ENCODE results near the gene PXN. TPM values are rescaled to one million over a fixed set of nuclear protein-coding genes. Genes with fewer than 3 reads are reported as not detected.
A peak's percentile ranks its signal among the peaks of the same experiment; 100 is the strongest.

PXN gene
- total RNA-seq, 1 donor = 41.6 TPM

- TF ChIP-seq, protein P1, sequence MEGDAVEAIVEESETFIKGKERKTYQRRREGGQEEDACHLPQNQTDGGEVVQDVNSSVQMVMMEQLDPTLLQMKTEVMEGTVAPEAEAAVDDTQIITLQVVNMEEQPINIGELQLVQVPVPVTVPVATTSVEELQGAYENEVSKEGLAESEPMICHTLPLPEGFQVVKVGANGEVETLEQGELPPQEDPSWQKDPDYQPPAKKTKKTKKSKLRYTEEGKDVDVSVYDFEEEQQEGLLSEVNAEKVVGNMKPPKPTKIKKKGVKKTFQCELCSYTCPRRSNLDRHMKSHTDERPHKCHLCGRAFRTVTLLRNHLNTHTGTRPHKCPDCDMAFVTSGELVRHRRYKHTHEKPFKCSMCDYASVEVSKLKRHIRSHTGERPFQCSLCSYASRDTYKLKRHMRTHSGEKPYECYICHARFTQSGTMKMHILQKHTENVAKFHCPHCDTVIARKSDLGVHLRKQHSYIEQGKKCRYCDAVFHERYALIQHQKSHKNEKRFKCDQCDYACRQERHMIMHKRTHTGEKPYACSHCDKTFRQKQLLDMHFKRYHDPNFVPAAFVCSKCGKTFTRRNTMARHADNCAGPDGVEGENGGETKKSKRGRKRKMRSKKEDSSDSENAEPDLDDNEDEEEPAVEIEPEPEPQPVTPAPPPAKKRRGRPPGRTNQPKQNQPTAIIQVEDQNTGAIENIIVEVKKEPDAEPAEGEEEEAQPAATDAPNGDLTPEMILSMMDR (IDR thresholded peaks at IDR 0.05; ENCODE audit: extremely low read depth, low read depth, low read length) = no peak
- no peak for DNase-seq (ENCODE audit: insufficient read length, low spot score, missing footprints)
- Histone ChIP-seq H3K4me1 (ENCODE audit: insufficient read depth, low read length) (peaks cover 50% of the 10 kb centered on the region), H3K4me2 (ENCODE audit: insufficient read depth, low read length) (peak overlapping the region; percentile 94), H3K27ac (ENCODE audit: low read depth, low read length) (peak overlapping the region; percentile 47), H3K27me3 (ENCODE audit: insufficient read depth, low read length) (no peaks in the 10 kb centered on the region), H4K20me1 (ENCODE audit: insufficient read depth, low read length) (peaks cover 48% of the 10 kb centered on the region), H3K79me2 (ENCODE audit: insufficient read depth, low read length) (peaks cover 82% of the 10 kb centered on the region), H2AFZ (ENCODE audit: low read length) (no peak overlapping the region), H3K4me3 (ENCODE audit: insufficient read depth, low read length) (peak overlapping the region; percentile 83), H3K9me3 (ENCODE audit: low read depth, low read length) (no peaks in the 10 kb centered on the region), H3K36me3 (ENCODE audit: insufficient read depth, low read length) (no peaks in the 10 kb centered on the region)
Measured at GRCh38 chr12:120261951-120262851, 3.3 kb downstream of the PXN start.

DNA sequence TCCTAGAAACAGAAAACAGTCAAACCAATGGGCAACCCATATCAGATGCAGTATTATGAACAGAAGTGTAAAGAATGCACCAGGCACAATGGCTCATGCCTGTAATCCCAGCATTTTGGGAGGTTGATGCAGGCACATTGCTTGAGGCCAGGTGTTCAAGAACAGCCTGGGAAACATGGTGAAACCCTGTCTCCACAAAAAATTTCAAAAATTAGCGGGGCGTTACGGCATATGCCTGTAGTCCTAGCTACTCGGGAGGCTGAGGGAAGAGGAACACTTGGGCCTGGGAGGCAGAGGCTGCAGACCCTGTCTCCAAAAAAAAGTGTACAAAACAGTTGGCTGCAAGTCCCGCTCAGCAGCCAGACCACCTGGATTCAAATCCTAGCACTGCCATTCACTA, 4.9 kb downstream of the PXN start:
- Histone ChIP-seq H3K36me3 (ENCODE audit: insufficient read depth, low read length) (no peaks in the 10 kb centered on the region), H3K27me3 (ENCODE audit: insufficient read depth, low read length) (no peaks in the 10 kb centered on the region), H3K4me1 (ENCODE audit: insufficient read depth, low read length) (peaks cover 62% of the 10 kb centered on the region), H4K20me1 (ENCODE audit: insufficient read depth, low read length) (peaks cover 58% of the 10 kb centered on the region), H3K4me3 (ENCODE audit: insufficient read depth, low read length) (no peak overlapping the region), H3K9me3 (ENCODE audit: low read depth, low read length) (no peaks in the 10 kb centered on the region), H3K27ac (ENCODE audit: low read depth, low read length) (no peak overlapping the region), H3K79me2 (ENCODE audit: insufficient read depth, low read length) (peaks cover 95% of the 10 kb centered on the region), H2AFZ (ENCODE audit: low read length) (no peak overlapping the region), H3K4me2 (ENCODE audit: insufficient read depth, low read length) (no peak overlapping the region)
- DNase-seq (ENCODE audit: insufficient read length, low spot score, missing footprints) = no peak
- TF ChIP-seq, protein P1 (IDR thresholded peaks at IDR 0.05; ENCODE audit: extremely low read depth, low read depth, low read length) = no peak

DNA sequence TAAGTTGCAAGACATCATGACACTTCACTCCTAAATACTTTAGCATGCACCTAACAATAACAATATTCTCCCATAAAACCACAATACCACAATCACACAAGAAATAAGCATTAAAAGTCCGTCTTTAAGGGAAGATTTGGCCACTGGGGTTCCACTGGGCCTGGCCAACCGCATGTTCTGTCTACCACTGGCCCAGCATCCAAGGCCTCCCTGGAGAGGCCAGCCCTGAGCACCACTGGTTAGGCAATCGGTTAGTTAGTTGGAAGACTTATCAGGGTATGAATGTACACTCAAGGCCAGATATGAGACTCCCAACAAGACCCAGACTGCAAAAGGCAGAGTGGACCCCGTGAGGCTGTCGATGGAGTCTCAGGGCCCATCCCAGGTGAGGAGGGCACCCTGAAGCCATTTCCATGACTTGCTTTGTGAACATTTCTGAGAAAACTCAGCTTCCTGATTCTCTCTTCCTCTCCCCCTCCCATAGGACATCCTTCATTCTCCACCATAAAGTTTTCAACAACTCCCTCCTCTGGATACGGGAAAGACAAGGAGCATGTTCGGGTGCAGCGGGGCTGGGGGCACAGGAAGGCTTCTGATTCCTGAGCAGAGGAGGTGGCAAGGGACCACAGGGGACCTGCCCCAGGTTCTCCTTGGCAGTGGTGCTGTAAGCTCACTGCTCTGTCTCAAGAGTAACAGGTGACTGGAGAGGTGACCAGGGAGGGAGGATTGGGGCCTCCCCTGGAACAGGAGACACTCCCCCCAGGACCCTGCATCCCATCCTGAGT, 5.9 kb downstream of the PXN start:
- DNase-seq (ENCODE audit: insufficient read length, low spot score, missing footprints) = no peak
- Histone ChIP-seq H2AFZ (ENCODE audit: low read length) (no peak overlapping the region), H3K27ac (ENCODE audit: low read depth, low read length) (peak overlapping the region; percentile 52), H3K36me3 (ENCODE audit: insufficient read depth, low read length) (peaks cover 6% of the 10 kb centered on the region), H3K9me3 (ENCODE audit: low read depth, low read length) (no peaks in the 10 kb centered on the region), H4K20me1 (ENCODE audit: insufficient read depth, low read length) (peaks cover 54% of the 10 kb centered on the region), H3K4me2 (ENCODE audit: insufficient read depth, low read length) (peak overlapping the region; percentile 4), H3K4me3 (ENCODE audit: insufficient read depth, low read length) (no peak overlapping the region), H3K4me1 (ENCODE audit: insufficient read depth, low read length) (peaks cover 65% of the 10 kb centered on the region), H3K79me2 (ENCODE audit: insufficient read depth, low read length) (peaks cover 95% of the 10 kb centered on the region), H3K27me3 (ENCODE audit: insufficient read depth, low read length) (no peaks in the 10 kb centered on the region)
- TF ChIP-seq, protein P1 (IDR thresholded peaks at IDR 0.05; ENCODE audit: extremely low read depth, low read depth, low read length) = no peak

Measured in osteoblast (primary cell).